SK-N-SH (cell line): ENCODE data around the gene OPRM1. TPM values are rescaled to one million over a fixed set of nuclear protein-coding genes. Genes with fewer than 3 reads are reported as not detected.

ENCODE experiments used
- CTCF ChIA-PET: fragments of 300-600, 350-600 bp; formaldehyde crosslinking; extraction: SDS; loops from one replicate; lab custom pipeline; 2021; lab: Yijun Ruan, JAX
- POLR2A ChIA-PET: fragments of 350-600 bp; sonication (Branson Sonifier 250); formaldehyde crosslinking; extraction: SDS; loops from one replicate; lab custom pipeline; 2020; ENCODE audit warnings: antibody characterized with exemption, inconsistent platforms; lab: Yijun Ruan, JAX
- DNase-seq: peaks from one replicate; pipeline ENCODE4 v3.0.0; 2012
- H2AFZ ChIP-seq: fragments of 200-600 bp; sonication (generic); 2 replicates; pipeline ENCODE4 v1.8.1; 2016; ENCODE audit warnings: antibody characterized with exemption, mild to moderate bottlenecking, low read depth
- H3F3A ChIP-seq: fragments of 200-600 bp; sonication (generic); replicated peaks from 2 replicates; pipeline ENCODE3; 2016; ENCODE audit warnings: antibody characterized with exemption, mild to moderate bottlenecking; ENCODE audit not compliant: insufficient read depth
- H3K27ac ChIP-seq, 2 experiments: fragments of 200-500 bp in 1 of 2; fragments of 200-600 bp in 1 of 2; sonication (Bioruptor generic) in 1 of 2; sonication (generic), shearing (Covaris generic) in 1 of 2; 2 replicates each; pipeline versions ENCODE4 v1.5.1 to v1.6.1; 2014 to 2016; ENCODE audit warnings: low read depth in 2 of 2, inconsistent platforms in 1 of 2, low read length in 1 of 2, mild to moderate bottlenecking in 1 of 2, mixed read lengths in 1 of 2
- H3K27me3 ChIP-seq: fragments of 200-600 bp; sonication (generic), shearing (Covaris generic); 2 replicates; pipeline ENCODE4 v1.6.1; 2016; ENCODE audit warnings: mixed run types; ENCODE audit not compliant: insufficient read depth
- H3K36me3 ChIP-seq, 2 experiments: fragments of 200-500 bp in 1 of 2; fragments of 200-600 bp in 1 of 2; sonication (Bioruptor generic) in 1 of 2; sonication (generic) in 1 of 2; replicated peaks in 1 of 2; 2 replicates each; pipeline versions ENCODE3 to v1.5.1; 2014 to 2016; ENCODE audit warnings: low read length in 1 of 2, mild to moderate bottlenecking in 1 of 2; ENCODE audit not compliant: insufficient read depth in 2 of 2, control insufficient read depth in 1 of 2
- H3K4me1 ChIP-seq, 2 experiments: fragments of 200-500 bp in 1 of 2; fragments of 200-600 bp in 1 of 2; sonication (Bioruptor generic) in 1 of 2; sonication (generic), shearing (Covaris generic) in 1 of 2; 2 replicates each; pipeline versions ENCODE4 v1.5.1 to v1.6.1; 2014 to 2016; ENCODE audit warnings: low read depth in 1 of 2, low read length in 1 of 2, mixed run types in 1 of 2; ENCODE audit not compliant: insufficient read depth in 2 of 2, control insufficient read depth in 1 of 2
- H3K4me2 ChIP-seq: fragments of 200-600 bp; sonication (generic), shearing (Covaris generic); 2 replicates; pipeline ENCODE4 v1.6.1; 2017; ENCODE audit warnings: mixed run types
- H3K4me3 ChIP-seq, 2 experiments: fragments of 200-500 bp in 1 of 2; fragments of 200-600 bp in 1 of 2; sonication (Bioruptor generic) in 1 of 2; sonication (generic), shearing (Covaris generic) in 1 of 2; 2 replicates each; pipeline versions ENCODE4 v1.5.1 to v1.8.1; 2014 to 2016; ENCODE audit warnings: low read depth in 2 of 2, inconsistent platforms in 1 of 2, low read length in 1 of 2, mild to moderate bottlenecking in 1 of 2, mixed read lengths in 1 of 2, moderate library complexity in 1 of 2
- H3K79me2 ChIP-seq: fragments of 200-600 bp; sonication (generic); 2 replicates; pipeline ENCODE4 v1.8.1; 2017; ENCODE audit warnings: mild to moderate bottlenecking; ENCODE audit not compliant: insufficient read depth
- H3K9ac ChIP-seq: fragments of 200-600 bp; sonication (generic); 2 replicates; pipeline ENCODE4 v1.6.1; 2017; ENCODE audit warnings: mixed run types
- H3K9me2 ChIP-seq: fragments of 200-600 bp; sonication (generic); 2 replicates; pipeline ENCODE4 v1.6.1; 2017; ENCODE audit warnings: mixed run types
- H3K9me3 ChIP-seq: fragments of 200-600 bp; sonication (generic); 2 replicates; pipeline ENCODE4 v1.6.1; 2017; ENCODE audit warnings: mixed run types, mild to moderate bottlenecking, moderate library complexity
- H4K20me1 ChIP-seq: fragments of 200-600 bp; sonication (generic); 2 replicates; pipeline ENCODE4 v1.6.1; 2017; ENCODE audit warnings: mild to moderate bottlenecking, mixed run types; ENCODE audit not compliant: insufficient read depth
- CHD2 ChIP-seq: fragments of 150-350 bp; IDR thresholded peaks from 2 replicates; pipeline ENCODE4 v1.6.1; 2018; ENCODE audit warnings: low read length; ENCODE audit not compliant: partially characterized antibody
- ELF1 ChIP-seq: IDR thresholded peaks from 2 replicates; pipeline ENCODE4 v1.4.0; 2012
- EP300 ChIP-seq, 2 experiments: IDR thresholded peaks; 2 replicates each; pipeline versions ENCODE4 v1.4.0 to v1.6.1; 2012; ENCODE audit warnings: borderline replicate concordance in 1 of 2, low read depth in 1 of 2, low read length in 1 of 2
- EZH2phosphoT487 ChIP-seq: fragments of 200-600 bp; sonication (generic); IDR thresholded peaks from 2 replicates; pipeline ENCODE4 v1.6.1; 2017; ENCODE audit warnings: low read depth, mixed run types, mild to moderate bottlenecking, antibody characterized with exemption, moderate library complexity, borderline replicate concordance
- FOSL2 ChIP-seq: IDR thresholded peaks from 2 replicates; pipeline ENCODE4 v1.4.0; 2012; ENCODE audit warnings: low read depth, mild to moderate bottlenecking, moderate library complexity, borderline replicate concordance
- MXI1 ChIP-seq: IDR thresholded peaks from 2 replicates; pipeline ENCODE4 v1.6.1; 2012; ENCODE audit warnings: mild to moderate bottlenecking, low read depth, low read length, improper control_type of control experiment
- NRF1 ChIP-seq: IDR thresholded peaks from 2 replicates; pipeline ENCODE4 v1.6.1; 2012; ENCODE audit warnings: low read depth, mild to moderate bottlenecking, low read length
- RAD21 ChIP-seq: IDR thresholded peaks from 2 replicates; pipeline ENCODE4 v1.6.1; 2012; ENCODE audit warnings: mild to moderate bottlenecking, low read length
- RCOR1 ChIP-seq: fragments of 150-350 bp; IDR thresholded peaks from 2 replicates; pipeline ENCODE4 v1.6.1; 2017; ENCODE audit warnings: antibody characterized with exemption, low read length
- REST ChIP-seq: IDR thresholded peaks from 2 replicates; pipeline ENCODE4 v1.6.1; 2012; ENCODE audit warnings: mild to moderate bottlenecking, low read depth, low read length, moderate library complexity
- RFX5 ChIP-seq: IDR thresholded peaks from 2 replicates; pipeline ENCODE4 v1.6.1; 2012; ENCODE audit warnings: mild to moderate bottlenecking, improper control_type of control experiment, low read length
- RXRA ChIP-seq: IDR thresholded peaks from 2 replicates; pipeline ENCODE4 v1.4.0; 2012; ENCODE audit warnings: low read depth, mild to moderate bottlenecking, borderline replicate concordance
- SMC3 ChIP-seq: IDR thresholded peaks from 2 replicates; pipeline ENCODE4 v1.6.1; 2012; ENCODE audit warnings: low read depth, low read length, improper control_type of control experiment
- TAF1 ChIP-seq: IDR thresholded peaks from 2 replicates; pipeline ENCODE4 v1.6.1; 2012; ENCODE audit warnings: low read depth, mild to moderate bottlenecking, low read length, moderate library complexity, borderline replicate concordance
- TCF12 ChIP-seq: IDR thresholded peaks from 2 replicates; pipeline ENCODE4 v1.4.0; 2012
- WGBS: methylation state at CpG from one replicate; pipeline ENCODE4 v1.1.6; 2017; ENCODE audit warnings: low lambda C conversion rate; 5-methylcytosine and 5-hydroxymethylcytosine counted together
- polyA plus RNA-seq, 3 experiments: library from polyadenylated mRNA; depleted of rRNA; stranded (reverse); fragments of >200 nt; gene quantifications; 2 replicates each; pipeline ENCODE4 v1.2.3, GENCODE V29; 2012
- TF ChIP-seq, protein P1 (sequence below): fragments of 200-600 bp; sonication (generic); IDR thresholded peaks from 2 replicates; pipeline ENCODE4 v1.6.1; 2017; ENCODE audit warnings: antibody characterized with exemption, mild to moderate bottlenecking, moderate library complexity
- TF ChIP-seq, protein P2 (sequence below): IDR thresholded peaks from 2 replicates; pipeline ENCODE4 v1.4.0; 2012; ENCODE audit warnings: low read depth, borderline replicate concordance
- TF ChIP-seq, protein P3 (sequence below): IDR thresholded peaks from 2 replicates; pipeline ENCODE4; 2012

Gene OPRM1
- polyA plus RNA-seq, 1 of the 3 experiments (the other 2 are of a cell fraction): 0.15 TPM

GRCh38 chr6:154117485-154117884, 78.4 kb downstream of the OPRM1 start:
- CTCF ChIA-PET: no interaction called here
- no peaks in the 10 kb centered on the region for H3K27me3 ChIP-seq
- H3K79me2 ChIP-seq: no peaks in the 10 kb centered on the region
- no peak overlapping the region for H3K4me3 ChIP-seq
- H3K9ac ChIP-seq: no peak overlapping the region
- no peaks in the 10 kb centered on the region for H3F3A ChIP-seq
- POLR2A ChIA-PET: no interaction called here
- no peak overlapping the region; a peak in 1 of 4 replicates for H3K27ac ChIP-seq
- TF ChIP-seq CHD2: no peak
- TF ChIP-seq NRF1: no peak
- TF ChIP-seq TAF1: no peak
- TF ChIP-seq RAD21: no peak
- TF ChIP-seq REST: no peak
- no peak for TF ChIP-seq RFX5
- TF ChIP-seq, protein P1, sequence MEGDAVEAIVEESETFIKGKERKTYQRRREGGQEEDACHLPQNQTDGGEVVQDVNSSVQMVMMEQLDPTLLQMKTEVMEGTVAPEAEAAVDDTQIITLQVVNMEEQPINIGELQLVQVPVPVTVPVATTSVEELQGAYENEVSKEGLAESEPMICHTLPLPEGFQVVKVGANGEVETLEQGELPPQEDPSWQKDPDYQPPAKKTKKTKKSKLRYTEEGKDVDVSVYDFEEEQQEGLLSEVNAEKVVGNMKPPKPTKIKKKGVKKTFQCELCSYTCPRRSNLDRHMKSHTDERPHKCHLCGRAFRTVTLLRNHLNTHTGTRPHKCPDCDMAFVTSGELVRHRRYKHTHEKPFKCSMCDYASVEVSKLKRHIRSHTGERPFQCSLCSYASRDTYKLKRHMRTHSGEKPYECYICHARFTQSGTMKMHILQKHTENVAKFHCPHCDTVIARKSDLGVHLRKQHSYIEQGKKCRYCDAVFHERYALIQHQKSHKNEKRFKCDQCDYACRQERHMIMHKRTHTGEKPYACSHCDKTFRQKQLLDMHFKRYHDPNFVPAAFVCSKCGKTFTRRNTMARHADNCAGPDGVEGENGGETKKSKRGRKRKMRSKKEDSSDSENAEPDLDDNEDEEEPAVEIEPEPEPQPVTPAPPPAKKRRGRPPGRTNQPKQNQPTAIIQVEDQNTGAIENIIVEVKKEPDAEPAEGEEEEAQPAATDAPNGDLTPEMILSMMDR: no peak
- TF ChIP-seq FOSL2: no peak
- no peak for TF ChIP-seq EZH2phosphoT487
- TF ChIP-seq MXI1: no peak
- TF ChIP-seq SMC3: no peak
- no peak for TF ChIP-seq RCOR1
- TF ChIP-seq, protein P2, sequence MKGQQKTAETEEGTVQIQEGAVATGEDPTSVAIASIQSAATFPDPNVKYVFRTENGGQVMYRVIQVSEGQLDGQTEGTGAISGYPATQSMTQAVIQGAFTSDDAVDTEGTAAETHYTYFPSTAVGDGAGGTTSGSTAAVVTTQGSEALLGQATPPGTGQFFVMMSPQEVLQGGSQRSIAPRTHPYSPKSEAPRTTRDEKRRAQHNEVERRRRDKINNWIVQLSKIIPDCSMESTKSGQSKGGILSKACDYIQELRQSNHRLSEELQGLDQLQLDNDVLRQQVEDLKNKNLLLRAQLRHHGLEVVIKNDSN: no peak
- TF ChIP-seq ELF1: no peak
- no peak for TF ChIP-seq TCF12
- no peak for TF ChIP-seq EP300 (IDR thresholded peaks at IDR 0.05; ENCODE audit: borderline replicate concordance in 1 of 2, low read depth in 1 of 2, low read length in 1 of 2)
- TF ChIP-seq RXRA: no peak
- TF ChIP-seq, protein P3, sequence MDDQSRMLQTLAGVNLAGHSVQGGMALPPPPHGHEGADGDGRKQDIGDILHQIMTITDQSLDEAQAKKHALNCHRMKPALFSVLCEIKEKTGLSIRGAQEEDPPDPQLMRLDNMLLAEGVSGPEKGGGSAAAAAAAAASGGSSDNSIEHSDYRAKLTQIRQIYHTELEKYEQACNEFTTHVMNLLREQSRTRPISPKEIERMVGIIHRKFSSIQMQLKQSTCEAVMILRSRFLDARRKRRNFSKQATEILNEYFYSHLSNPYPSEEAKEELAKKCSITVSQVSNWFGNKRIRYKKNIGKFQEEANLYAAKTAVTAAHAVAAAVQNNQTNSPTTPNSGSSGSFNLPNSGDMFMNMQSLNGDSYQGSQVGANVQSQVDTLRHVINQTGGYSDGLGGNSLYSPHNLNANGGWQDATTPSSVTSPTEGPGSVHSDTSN: no peak
- no peaks in the 10 kb centered on the region for H3K9me3 ChIP-seq
- H2AFZ ChIP-seq: no peak overlapping the region
- H3K4me1 ChIP-seq: peaks cover 0 to 2% of the 10 kb centered on the region in 2 experiments; a peak in 1 of 4 replicates
- 11% methylated on average over 3 of the region's 4 CpGs for WGBS
- no peak for DNase-seq
- peaks cover 0 to 9% of the 10 kb centered on the region in 2 experiments for H3K36me3 ChIP-seq
- H3K9me2 ChIP-seq: no peaks in the 10 kb centered on the region
- H3K4me2 ChIP-seq: no peak overlapping the region
- no peaks in the 10 kb centered on the region for H4K20me1 ChIP-seq
